Fibroblast of skin of back (primary cell): ENCODE results near the gene SLC22A5.
A peak's percentile ranks its signal among the peaks of the same experiment; 100 is the strongest.
"Not testable (repeated sequence)": the region's sequence is repeated elsewhere in the genome, so short reads cannot be mapped to it uniquely, and the experiment has no call there.

Experiments used
- DNase-seq: peaks from one replicate; pipeline ENCODE4 v3.0.0-alpha.2; 2013

The SLC22A5 gene

GRCh38 chr5:132389051-132389331 lies 19.5 kb downstream of the SLC22A5 start:
- peak; percentile 32 for DNase-seq

GRCh38 chr5:132389585-132390286 lies 20.2 kb downstream of the SLC22A5 start:
- peak; percentile 100 for DNase-seq

GRCh38 chr5:132391247-132391646 lies 21.7 kb downstream of the SLC22A5 start:
- DNase-seq = no peak

GRCh38 chr5:132391870-132392269 lies 22.4 kb downstream of the SLC22A5 start:
- no peak for DNase-seq

GRCh38 chr5:132392411-132392810 lies 22.9 kb downstream of the SLC22A5 start:
- DNase-seq = no peak

GRCh38 chr5:132392978-132393825 lies 23.7 kb downstream of the SLC22A5 start:
- no peak for DNase-seq

GRCh38 chr5:132394667-132395259 lies 25.3 kb downstream of the SLC22A5 start:
- DNase-seq = no peak

GRCh38 chr5:132396589-132397031 lies 27.1 kb downstream of the SLC22A5 start:
- DNase-seq = no peak

GRCh38 chr5:132397224-132397623 lies 27.7 kb downstream of the SLC22A5 start:
- DNase-seq = no peak

GRCh38 chr5:132397936-132398675 lies 28.6 kb downstream of the SLC22A5 start:
- not testable (repeated sequence) for DNase-seq

GRCh38 chr5:132404041-132404440 lies 34.5 kb downstream of the SLC22A5 start:
- DNase-seq = not testable (repeated sequence)

- no peak for DNase-seq
These were observed 36.1 kb downstream of the SLC22A5 start for GRCh38 chr5:132405646-132406045.

- no peak for DNase-seq
These were observed 36.8 kb downstream of the SLC22A5 start for GRCh38 chr5:132406144-132406783.

- DNase-seq = peak; percentile 22
These were observed 38.5 kb downstream of the SLC22A5 start for GRCh38 chr5:132407970-132408369.

- no peak for DNase-seq
These were observed 38.9 kb downstream of the SLC22A5 start for GRCh38 chr5:132408456-132408855.

- DNase-seq = no peak
These were observed 39.5 kb downstream of the SLC22A5 start for GRCh38 chr5:132408965-132409364.

- DNase-seq = peak; percentile 73
These were observed 41.2 kb downstream of the SLC22A5 start for GRCh38 chr5:132410451-132411303.

GRCh38 chr5:132411304-132412013 lies 41.9 kb downstream of the SLC22A5 start:
- no peak for DNase-seq

GRCh38 chr5:132413567-132413966 lies 44.1 kb downstream of the SLC22A5 start:
- DNase-seq = no peak

GRCh38 chr5:132414634-132415378 lies 45.3 kb downstream of the SLC22A5 start:
- peak; percentile 74 for DNase-seq
